Endodermal cell (in vitro differentiated cells): ENCODE measurements around the gene TMX3. TPM values are rescaled to one million over a fixed set of nuclear protein-coding genes. Genes with fewer than 3 reads are reported as not detected.

ENCODE experiments used
- DNase-seq: peaks from one replicate; pipeline ENCODE4 v3.0.0-alpha.2; 2017
- H3K27ac ChIP-seq: 2 replicates; pipeline ENCODE4 v1.5.1; 2013; ENCODE audit warnings: mild to moderate bottlenecking, low read depth, low read length, moderate library complexity
- H3K27me3 ChIP-seq: 2 replicates; pipeline ENCODE4 v1.6.1; 2013; ENCODE audit warnings: mild to moderate bottlenecking, low read length, moderate library complexity; ENCODE audit not compliant: insufficient read depth, control insufficient read depth, poor library complexity, severe bottlenecking
- H3K36me3 ChIP-seq: 2 replicates; pipeline ENCODE4 v1.7.0; 2013; ENCODE audit warnings: mild to moderate bottlenecking, low read length, moderate library complexity; ENCODE audit not compliant: control insufficient read depth, insufficient read depth
- H3K4me1 ChIP-seq: one replicate; pipeline ENCODE4 v1.7.0; 2013; ENCODE audit warnings: low read length; ENCODE audit not compliant: control insufficient read depth, insufficient read depth
- H3K4me3 ChIP-seq: 2 replicates; pipeline ENCODE4 v1.5.1; 2013; ENCODE audit warnings: mild to moderate bottlenecking, low read length, moderate library complexity
- H3K9ac ChIP-seq: 2 replicates; pipeline ENCODE4 v1.6.1; 2013; ENCODE audit warnings: mild to moderate bottlenecking, low read length, moderate library complexity; ENCODE audit not compliant: poor library complexity, severe bottlenecking; ENCODE audit errors: extremely low read depth
- H3K9me3 ChIP-seq: 2 replicates; pipeline ENCODE4 v1.6.1; 2013; ENCODE audit warnings: mild to moderate bottlenecking, low read length, moderate library complexity; ENCODE audit not compliant: control insufficient read depth
- H3K27ac Mint-ChIP-seq: 2 replicates; pipeline ENCODE4 v1.8.0; 2020; ENCODE audit warnings: mixed read lengths
- H3K27me3 Mint-ChIP-seq: 2 replicates; pipeline ENCODE4 v1.8.0; 2021; ENCODE audit warnings: mild to moderate bottlenecking, mixed read lengths; ENCODE audit not compliant: insufficient read depth
- H3K36me3 Mint-ChIP-seq: 2 replicates; pipeline ENCODE4 v1.8.0; 2020; ENCODE audit warnings: low read depth, mixed read lengths
- H3K4me1 Mint-ChIP-seq: 2 replicates; pipeline ENCODE4 v1.8.0; 2020; ENCODE audit warnings: mixed read lengths
- H3K4me3 Mint-ChIP-seq: 2 replicates; pipeline ENCODE4 v1.8.0; 2020; ENCODE audit warnings: mild to moderate bottlenecking, moderate library complexity, mixed read lengths
- H3K9me3 Mint-ChIP-seq: 2 replicates; pipeline ENCODE4 v1.8.0; 2020; ENCODE audit warnings: mild to moderate bottlenecking, mixed read lengths
- CTCF ChIP-seq: fragments of 200-600 bp; sonication (generic); conservative IDR thresholded peaks from 2 replicates; pipeline ENCODE4 v1.5.0; 2021; ENCODE audit warnings: antibody characterized with exemption, mild to moderate bottlenecking
- WGBS, 2 experiments: methylation state at CpG; one replicate each; pipeline versions ENCODE4 v1.1.5 to v1.1.7; 2013; ENCODE audit warnings: missing lambda C conversion rate in 2 of 2, mixed read lengths in 1 of 2; ENCODE audit not compliant: insufficient coverage in 1 of 2, insufficient read length in 1 of 2; 5-methylcytosine and 5-hydroxymethylcytosine counted together
- total RNA-seq, 2 donors: library from RNA; stranded (reverse); fragmentation: NEBNext Ultra II Directional in 1 of 2; extraction: Animal tissue kit (Norgen Biotek cat#: 25700) in 1 of 2; gene quantifications; 2 replicates in 1 of 2; 3 replicates in 1 of 2; pipeline ENCODE4 v1.2.1, GENCODE V29; 2021

Gene TMX3
- total RNA-seq, 2 donors from 2014 or later, result 50.7 to 51.2 TPM

- Histone ChIP-seq H3K27me3 (no peaks in the 10 kb centered on the region), H3K4me3 (no peak overlapping the region), H3K9me3 (no peaks in the 10 kb centered on the region), H3K4me1 (no peaks in the 10 kb centered on the region), H3K36me3 (no peaks in the 10 kb centered on the region), H3K9ac (no peak overlapping the region), H3K27ac (no peak overlapping the region)
- no peak overlapping the region for H3K4me3 Mint-ChIP-seq
- no peaks in the 10 kb centered on the region for H3K36me3 Mint-ChIP-seq
- H3K9me3 Mint-ChIP-seq, result no peaks in the 10 kb centered on the region
- no peaks in the 10 kb centered on the region for H3K27me3 Mint-ChIP-seq
- no peak for DNase-seq
- no peak overlapping the region for H3K27ac Mint-ChIP-seq
- no peak for TF ChIP-seq CTCF
- peaks cover 2% of the 10 kb centered on the region for H3K4me1 Mint-ChIP-seq
These were observed 48.5 kb downstream of the TMX3 start for GRCh38 chr18:68666381-68666780.

- Histone ChIP-seq H3K4me1 (no peaks in the 10 kb centered on the region), H3K27ac (no peak overlapping the region), H3K9me3 (no peaks in the 10 kb centered on the region), H3K9ac (no peak overlapping the region), H3K36me3 (no peaks in the 10 kb centered on the region), H3K27me3 (no peaks in the 10 kb centered on the region), H3K4me3 (no peak overlapping the region)
- H3K36me3 Mint-ChIP-seq, result no peaks in the 10 kb centered on the region
- H3K27ac Mint-ChIP-seq, result no peak overlapping the region
- no peaks in the 10 kb centered on the region for H3K9me3 Mint-ChIP-seq
- no peak overlapping the region for H3K4me3 Mint-ChIP-seq
- peaks cover 4% of the 10 kb centered on the region for H3K4me1 Mint-ChIP-seq
- H3K27me3 Mint-ChIP-seq, result no peaks in the 10 kb centered on the region
- 89 to 100% methylated on average over 1 of the region's 1 CpG for WGBS, 2 experiments
- TF ChIP-seq CTCF, result no peak
- no peak for DNase-seq
These were observed 49.3 kb downstream of the TMX3 start for GRCh38 chr18:68665628-68666027.

GRCh38 chr18:68662754-68663153 is 52.2 kb downstream of the TMX3 start:
- no peak overlapping the region for H3K4me3 ChIP-seq
- 79 to 100% methylated on average over 1 to 3 of the region's 4 CpGs for WGBS, 2 experiments
- Mint-ChIP-seq H3K9me3 (no peaks in the 10 kb centered on the region), H3K27me3 (no peaks in the 10 kb centered on the region), H3K36me3 (no peaks in the 10 kb centered on the region), H3K4me3 (no peak overlapping the region), H3K27ac (no peak overlapping the region), H3K4me1 (peaks cover 8% of the 10 kb centered on the region)
- H3K9me3 ChIP-seq, result no peaks in the 10 kb centered on the region
- no peaks in the 10 kb centered on the region for H3K36me3 ChIP-seq
- DNase-seq, result no peak
- peak; percentile 46 for TF ChIP-seq CTCF
- H3K9ac ChIP-seq, result no peak overlapping the region
- H3K27ac ChIP-seq, result no peak overlapping the region
- no peaks in the 10 kb centered on the region for H3K27me3 ChIP-seq
- H3K4me1 ChIP-seq, result no peaks in the 10 kb centered on the region
